ENCODE data around the gene INPP5A. TPM values are rescaled to one million over a fixed set of nuclear protein-coding genes. Genes with fewer than 3 reads are reported as not detected.

INPP5A gene
- polyA plus RNA-seq, 4 donors, result 21.1 to 25.0 (median 22.8) TPM

DNA sequence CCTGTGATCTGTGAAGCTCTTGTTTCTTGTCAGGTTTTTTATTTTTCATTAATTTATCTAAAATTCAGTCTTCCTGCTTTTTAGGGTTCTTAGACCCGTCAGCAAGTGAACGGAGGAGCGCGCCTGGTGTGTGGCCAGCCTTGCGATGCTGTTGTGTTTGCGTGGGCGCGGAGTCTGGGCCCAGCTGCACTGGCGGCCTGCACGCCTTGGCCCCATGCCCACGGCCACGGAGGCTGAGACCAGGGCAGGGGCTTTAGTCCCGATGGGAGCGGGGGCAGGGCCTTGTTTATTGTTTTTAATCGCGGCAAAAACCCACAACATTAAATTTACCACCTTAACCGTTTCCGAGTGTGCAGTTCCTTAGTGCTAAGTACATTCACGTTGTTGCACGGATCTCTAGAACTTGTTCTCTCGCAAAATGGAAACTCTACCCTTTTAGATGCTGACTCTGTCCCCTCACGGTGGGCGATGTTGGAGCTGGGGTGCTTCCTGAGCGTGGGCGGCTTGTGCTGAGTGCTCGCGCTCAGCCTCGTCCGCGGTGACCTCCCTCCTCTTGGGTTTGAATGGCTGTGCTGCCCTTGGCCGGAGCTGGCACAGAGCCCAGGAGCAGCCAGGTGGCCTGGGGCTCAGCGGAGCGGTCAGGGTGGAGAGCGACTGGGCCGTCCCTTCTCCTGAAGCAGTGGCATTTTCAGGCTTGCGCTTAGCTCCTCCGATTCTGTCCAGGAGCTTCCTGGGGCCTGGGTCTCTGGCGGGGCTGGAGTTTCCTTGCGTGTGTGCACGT is 69.1 kb downstream of the INPP5A start:
- peaks cover 0 to 9% (median 0%) of the 10 kb centered on the region in 3 donors for H3K36me3 ChIP-seq (ENCODE audit: control insufficient read depth in 3 of 3, insufficient read depth in 2 of 3, low read depth in 1 of 3, low read length in 3 of 3)
- H3K4me3 ChIP-seq (ENCODE audit: low read depth in 1 of 3, low read length in 3 of 3), result no peak overlapping the region
- no peaks in the 10 kb centered on the region for H3K27me3 ChIP-seq (ENCODE audit: control insufficient read depth in 3 of 3, insufficient read depth in 3 of 3, low read length in 3 of 3)
- 69 to 91% (median 84%) methylated on average over 40 of the region's 40 CpGs for WGBS, 3 donors
- peaks cover 0 to 3% (median 0%) of the 10 kb centered on the region in 3 donors for H3K4me1 ChIP-seq (ENCODE audit: control insufficient read depth in 3 of 3, insufficient read depth in 2 of 3, low read depth in 1 of 3, low read length in 2 of 3)
- H3K9me3 ChIP-seq (ENCODE audit: control insufficient read depth in 2 of 2, insufficient read depth in 1 of 2, low read depth in 1 of 2, low read length in 1 of 2), result peaks cover 0 to 3% of the 10 kb centered on the region in 2 donors
- DNase-seq, result no peak
- FAIRE-seq, result no peak
- no peak overlapping the region for H3K27ac ChIP-seq (ENCODE audit: low read depth in 1 of 3, low read length in 2 of 3)

DNA sequence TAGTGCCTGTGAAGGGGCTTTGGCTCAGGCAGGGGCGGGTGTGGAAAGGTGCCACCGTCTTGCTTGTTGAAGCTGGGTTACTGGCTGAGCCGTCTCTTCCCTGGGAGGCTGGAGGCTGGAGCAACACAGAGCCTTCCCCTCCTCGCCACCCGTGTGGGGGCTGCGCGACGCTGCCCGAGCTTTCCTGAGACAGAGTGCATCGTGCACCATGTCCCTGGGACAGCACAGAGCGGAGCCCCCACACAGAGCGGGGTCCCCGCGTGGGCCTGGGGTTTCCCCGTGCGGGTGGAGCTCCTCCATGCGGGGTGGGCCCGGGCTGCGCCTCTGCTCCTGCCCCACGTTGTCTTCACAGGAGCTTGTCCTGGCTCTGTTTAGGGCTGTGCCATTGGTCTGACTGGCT is 69.9 kb downstream of the INPP5A start:
- Histone ChIP-seq H3K27me3 (ENCODE audit: control insufficient read depth in 3 of 3, insufficient read depth in 3 of 3, low read length in 3 of 3) (no peaks in the 10 kb centered on the region), H3K4me1 (ENCODE audit: control insufficient read depth in 3 of 3, insufficient read depth in 2 of 3, low read depth in 1 of 3, low read length in 2 of 3) (peaks cover 0 to 3% (median 0%) of the 10 kb centered on the region in 3 donors), H3K4me3 (ENCODE audit: low read depth in 1 of 3, low read length in 3 of 3) (no peak overlapping the region), H3K9me3 (ENCODE audit: control insufficient read depth in 2 of 2, insufficient read depth in 1 of 2, low read depth in 1 of 2, low read length in 1 of 2) (peaks cover 0 to 3% of the 10 kb centered on the region in 2 donors), H3K27ac (ENCODE audit: low read depth in 1 of 3, low read length in 2 of 3) (no peak overlapping the region), H3K36me3 (ENCODE audit: control insufficient read depth in 3 of 3, insufficient read depth in 2 of 3, low read depth in 1 of 3, low read length in 3 of 3) (peaks cover 0 to 9% (median 0%) of the 10 kb centered on the region in 3 donors)
- DNase-seq, result no peak
- 91 to 95% (median 92%) methylated on average over 15 to 20 of the region's 20 CpGs for WGBS, 3 donors
- FAIRE-seq, result no peak

DNA sequence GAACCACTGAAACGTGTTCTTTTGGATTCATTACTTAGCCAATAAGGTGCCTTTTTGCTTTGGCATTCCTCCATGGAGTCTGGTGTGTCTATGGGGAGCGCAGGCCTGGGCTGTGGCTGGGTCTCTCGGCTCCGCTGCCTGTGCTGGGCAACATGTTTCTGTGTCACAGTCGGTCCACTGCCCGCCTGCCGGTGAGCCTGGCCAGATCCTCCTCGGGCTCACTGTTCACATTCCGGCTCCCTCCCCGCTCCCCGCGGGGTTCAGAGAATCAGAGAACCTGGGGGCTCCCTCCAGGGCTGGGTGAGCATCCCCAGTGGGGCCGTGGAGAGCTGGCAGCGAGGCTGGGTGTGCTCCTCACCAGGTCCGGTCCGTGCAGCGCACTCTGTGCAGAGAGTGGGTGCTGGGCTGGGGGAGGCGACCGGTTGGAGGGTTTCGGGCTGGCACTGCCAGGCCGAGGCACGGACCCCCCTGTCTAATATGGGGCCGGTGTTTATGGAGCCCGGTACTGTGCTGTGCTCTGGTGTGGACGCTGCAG is 70.4 kb downstream of the INPP5A start:
- no peak overlapping the region for H3K27ac ChIP-seq (ENCODE audit: low read depth in 1 of 3, low read length in 2 of 3)
- H3K4me3 ChIP-seq (ENCODE audit: low read depth in 1 of 3, low read length in 3 of 3), result no peak overlapping the region
- DNase-seq, result no peak
- no peak for FAIRE-seq
- peaks cover 0 to 3% (median 0%) of the 10 kb centered on the region in 3 donors for H3K4me1 ChIP-seq (ENCODE audit: control insufficient read depth in 3 of 3, insufficient read depth in 2 of 3, low read depth in 1 of 3, low read length in 2 of 3)
- H3K36me3 ChIP-seq (ENCODE audit: control insufficient read depth in 3 of 3, insufficient read depth in 2 of 3, low read depth in 1 of 3, low read length in 3 of 3), result peaks cover 0 to 9% (median 0%) of the 10 kb centered on the region in 3 donors
- H3K9me3 ChIP-seq (ENCODE audit: control insufficient read depth in 2 of 2, insufficient read depth in 1 of 2, low read depth in 1 of 2, low read length in 1 of 2), result peaks cover 0 to 3% of the 10 kb centered on the region in 2 donors
- H3K27me3 ChIP-seq (ENCODE audit: control insufficient read depth in 3 of 3, insufficient read depth in 3 of 3, low read length in 3 of 3), result no peaks in the 10 kb centered on the region
- WGBS, 3 donors, result 93 to 95% (median 93%) methylated on average over 25 of the region's 25 CpGs

DNA sequence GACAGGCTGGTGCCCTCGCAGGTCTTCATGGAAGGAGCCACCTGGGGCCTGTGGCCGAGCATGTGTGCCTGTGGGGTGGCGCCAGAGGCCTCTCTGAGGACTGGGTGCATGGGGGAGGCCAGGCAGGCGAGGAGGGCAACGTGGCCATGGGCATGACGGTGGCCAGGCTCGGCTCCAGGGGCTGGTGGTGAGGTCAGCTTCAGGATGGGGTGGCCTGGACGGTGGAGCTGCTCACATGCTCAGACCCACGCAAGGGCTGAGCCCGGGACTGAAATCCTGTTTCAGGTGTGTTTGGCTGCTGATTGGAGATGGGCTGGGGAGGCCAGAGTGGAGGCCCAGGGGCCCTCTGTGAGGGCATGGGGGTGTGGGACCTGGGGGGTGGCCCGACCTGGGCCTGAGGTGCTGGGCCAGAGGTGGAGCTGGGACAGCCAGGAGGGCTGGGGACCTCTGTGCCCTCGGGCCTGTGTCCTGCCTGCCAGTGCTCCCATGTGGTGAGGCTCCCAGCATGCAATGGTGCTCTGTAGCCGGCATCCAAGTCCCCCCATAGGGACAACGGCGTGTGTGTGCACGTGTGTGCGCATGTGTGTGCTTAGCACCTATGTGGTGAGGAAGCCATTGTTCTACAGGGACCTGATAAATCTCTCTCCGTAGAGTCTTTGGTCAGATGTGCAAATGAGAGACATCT is 71.1 kb downstream of the INPP5A start:
- H3K9me3 ChIP-seq (ENCODE audit: control insufficient read depth in 2 of 2, insufficient read depth in 1 of 2, low read depth in 1 of 2, low read length in 1 of 2), result peaks cover 0 to 3% of the 10 kb centered on the region in 2 donors
- H3K36me3 ChIP-seq (ENCODE audit: control insufficient read depth in 3 of 3, insufficient read depth in 2 of 3, low read depth in 1 of 3, low read length in 3 of 3), result peaks cover 0 to 9% (median 0%) of the 10 kb centered on the region in 3 donors
- H3K27me3 ChIP-seq (ENCODE audit: control insufficient read depth in 3 of 3, insufficient read depth in 3 of 3, low read length in 3 of 3), result no peaks in the 10 kb centered on the region
- FAIRE-seq (no peak), DNase-seq (no peak)
- peaks cover 0 to 3% (median 0%) of the 10 kb centered on the region in 3 donors for H3K4me1 ChIP-seq (ENCODE audit: control insufficient read depth in 3 of 3, insufficient read depth in 2 of 3, low read depth in 1 of 3, low read length in 2 of 3)
- no peak overlapping the region for H3K27ac ChIP-seq (ENCODE audit: low read depth in 1 of 3, low read length in 2 of 3)
- 88 to 91% (median 90%) methylated on average over 17 to 18 of the region's 18 CpGs for WGBS, 3 donors
- H3K4me3 ChIP-seq (ENCODE audit: low read depth in 1 of 3, low read length in 3 of 3), result no peak overlapping the region

DNA sequence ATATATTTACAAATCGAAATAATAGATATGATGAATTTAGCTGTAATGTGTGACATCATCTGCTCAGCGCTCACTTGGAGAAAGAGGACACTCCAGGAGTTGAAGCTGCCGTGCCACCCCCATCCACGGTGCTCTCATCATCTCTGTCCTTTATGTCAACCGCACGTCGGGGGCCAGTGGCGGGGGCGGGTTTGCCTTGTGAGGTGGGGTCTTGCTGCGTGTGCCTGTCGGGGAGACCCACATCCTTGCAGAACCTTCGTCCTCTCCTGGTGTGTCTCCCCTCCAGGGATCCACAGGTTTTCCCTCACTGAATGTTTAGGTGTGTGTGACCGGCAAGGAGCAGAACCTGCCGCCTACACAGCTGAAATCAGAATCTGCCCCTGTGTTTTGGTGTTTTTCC is 71.6 kb downstream of the INPP5A start:
- DNase-seq, result no peak
- Histone ChIP-seq H3K27ac (ENCODE audit: low read depth in 1 of 3, low read length in 2 of 3) (no peak overlapping the region), H3K4me1 (ENCODE audit: control insufficient read depth in 3 of 3, insufficient read depth in 2 of 3, low read depth in 1 of 3, low read length in 2 of 3) (peaks cover 0 to 3% (median 0%) of the 10 kb centered on the region in 3 donors), H3K9me3 (ENCODE audit: control insufficient read depth in 2 of 2, insufficient read depth in 1 of 2, low read depth in 1 of 2, low read length in 1 of 2) (peaks cover 0 to under 1% of the 10 kb centered on the region in 2 donors), H3K36me3 (ENCODE audit: control insufficient read depth in 3 of 3, insufficient read depth in 2 of 3, low read depth in 1 of 3, low read length in 3 of 3) (peaks cover 0 to 9% (median 0%) of the 10 kb centered on the region in 3 donors), H3K27me3 (ENCODE audit: control insufficient read depth in 3 of 3, insufficient read depth in 3 of 3, low read length in 3 of 3) (no peaks in the 10 kb centered on the region), H3K4me3 (ENCODE audit: low read depth in 1 of 3, low read length in 3 of 3) (no peak overlapping the region)
- FAIRE-seq, result no peak
- 96% methylated on average over 14 of the region's 14 CpGs for WGBS, 3 donors

DNA sequence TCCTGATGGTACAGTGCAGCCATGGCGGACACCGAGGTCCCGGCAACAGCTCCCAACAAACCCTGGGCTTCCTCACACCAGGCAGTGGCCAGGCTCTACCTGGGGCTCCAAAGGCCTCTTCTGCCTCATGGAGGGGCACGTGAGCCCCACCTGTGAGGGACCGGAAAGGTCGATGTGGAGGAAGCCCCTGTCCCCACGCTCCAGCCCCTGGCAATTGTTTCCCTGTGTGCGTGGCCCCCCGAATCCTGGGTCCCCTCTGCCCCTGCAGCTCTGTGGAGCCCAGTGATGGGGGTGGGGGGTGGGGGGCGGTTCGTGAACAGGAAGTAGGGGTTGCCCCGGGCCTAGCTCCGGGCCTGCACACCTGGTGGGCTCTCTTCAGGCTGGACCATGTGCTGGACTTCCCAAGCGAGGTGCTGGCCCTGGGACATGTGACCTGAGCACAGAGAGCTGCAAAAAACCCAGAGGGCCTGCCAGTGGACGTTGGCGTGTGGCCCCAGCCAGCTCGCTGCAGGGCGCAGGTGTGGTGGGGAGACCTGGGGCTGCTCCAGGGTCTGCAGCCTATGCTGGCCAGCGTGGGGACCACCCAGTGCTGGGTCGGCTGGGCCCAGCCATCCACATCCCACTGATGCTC is 72.6 kb downstream of the INPP5A start:
- Histone ChIP-seq H3K9me3 (ENCODE audit: control insufficient read depth in 2 of 2, insufficient read depth in 1 of 2, low read depth in 1 of 2, low read length in 1 of 2) (no peaks in the 10 kb centered on the region), H3K36me3 (ENCODE audit: control insufficient read depth in 3 of 3, insufficient read depth in 2 of 3, low read depth in 1 of 3, low read length in 3 of 3) (peaks cover 0 to 18% (median 0%) of the 10 kb centered on the region in 3 donors), H3K4me1 (ENCODE audit: control insufficient read depth in 3 of 3, insufficient read depth in 2 of 3, low read depth in 1 of 3, low read length in 2 of 3) (peaks cover 0 to 3% (median 0%) of the 10 kb centered on the region in 3 donors), H3K4me3 (ENCODE audit: low read depth in 1 of 3, low read length in 3 of 3) (no peak overlapping the region), H3K27me3 (ENCODE audit: control insufficient read depth in 3 of 3, insufficient read depth in 3 of 3, low read length in 3 of 3) (no peaks in the 10 kb centered on the region), H3K27ac (ENCODE audit: low read depth in 1 of 3, low read length in 2 of 3) (no peak overlapping the region)
- WGBS, 3 donors, result 87 to 97% (median 92%) methylated on average over 20 of the region's 20 CpGs
- FAIRE-seq, result no peak
- DNase-seq, result no peak

DNA sequence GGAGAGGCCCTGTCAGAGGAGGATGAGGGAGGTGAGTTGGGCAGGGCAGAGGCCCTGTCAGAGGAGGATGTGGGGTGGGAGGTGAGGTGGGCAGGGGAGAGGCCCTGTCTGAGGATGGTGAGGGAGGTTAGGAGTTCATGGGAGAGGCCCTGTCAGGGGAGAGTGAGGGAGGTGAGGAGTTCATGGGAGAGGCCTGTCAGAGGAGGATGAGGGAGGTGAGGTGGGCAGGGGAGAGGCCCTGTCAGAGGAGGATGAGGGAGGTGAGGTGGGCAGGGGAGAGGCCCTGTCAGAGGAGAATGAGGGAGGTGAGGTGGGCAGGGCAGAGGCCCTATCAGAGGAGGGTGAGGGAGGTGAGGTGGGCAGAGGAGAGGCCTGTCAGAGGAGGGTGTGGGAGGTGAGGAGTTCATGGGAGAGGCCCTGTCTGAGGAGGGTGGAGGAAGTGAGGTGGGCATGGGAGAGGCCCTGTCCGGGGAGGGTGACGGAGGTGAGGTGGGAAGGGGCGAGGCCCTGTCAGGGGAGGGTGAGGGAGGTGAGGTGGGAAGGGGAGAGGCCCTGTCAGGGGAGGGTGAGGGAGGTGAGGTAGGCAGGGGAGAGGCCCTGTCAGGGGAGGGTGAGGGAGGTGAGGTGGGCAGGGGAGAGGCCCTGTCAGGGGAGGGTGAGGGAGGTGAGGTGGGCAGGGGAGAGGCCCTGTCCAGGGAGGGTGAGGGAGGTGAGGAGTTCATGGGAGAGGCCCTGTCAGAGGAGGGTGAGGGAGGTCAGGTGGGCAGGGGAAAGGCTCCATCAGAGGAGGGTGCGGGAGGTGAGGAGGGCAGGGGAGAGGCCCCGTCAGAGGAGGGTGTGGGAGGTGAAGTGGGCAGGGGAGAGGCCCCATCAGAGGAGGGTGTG is 73.7 kb downstream of the INPP5A start:
- Histone ChIP-seq H3K9me3 (ENCODE audit: control insufficient read depth in 2 of 2, insufficient read depth in 1 of 2, low read depth in 1 of 2, low read length in 1 of 2) (no peaks in the 10 kb centered on the region), H3K4me3 (ENCODE audit: low read depth in 1 of 3, low read length in 3 of 3) (no peak overlapping the region), H3K36me3 (ENCODE audit: control insufficient read depth in 3 of 3, insufficient read depth in 2 of 3, low read depth in 1 of 3, low read length in 3 of 3) (peaks cover 0 to 26% (median 0%) of the 10 kb centered on the region in 3 donors), H3K4me1 (ENCODE audit: control insufficient read depth in 3 of 3, insufficient read depth in 2 of 3, low read depth in 1 of 3, low read length in 2 of 3) (peaks cover 0 to 3% (median 0%) of the 10 kb centered on the region in 3 donors), H3K27me3 (ENCODE audit: control insufficient read depth in 3 of 3, insufficient read depth in 3 of 3, low read length in 3 of 3) (no peaks in the 10 kb centered on the region), H3K27ac (ENCODE audit: low read depth in 1 of 3, low read length in 2 of 3) (no peak overlapping the region)
- WGBS, 3 donors, result 56 to 77% (median 76%) methylated on average over 4 to 5 of the region's 5 CpGs
- DNase-seq (no peak), FAIRE-seq (no peak)
